ENCODE measurements around the gene ZFYVE9. TPM values are rescaled to one million over a fixed set of nuclear protein-coding genes. Genes with fewer than 3 reads are reported as not detected.

ZFYVE9 gene
- polyA plus RNA-seq, 1 donor from 2014 or later: 18.1 TPM

- Histone ChIP-seq H2AFZ (ENCODE audit: low read depth, low read length) (no peak overlapping the region), H3K9me2 (ENCODE audit: insufficient read depth, low read length) (no peaks in the 10 kb centered on the region), H3K36me3 (ENCODE audit: insufficient read depth, low read length) (no peaks in the 10 kb centered on the region), H3K79me2 (replicated peaks; ENCODE audit: insufficient read depth, low read length) (no peaks in the 10 kb centered on the region), H3K4me3 (ENCODE audit: low read length) (no peak overlapping the region), H3K27ac (ENCODE audit: low read length) (no peak overlapping the region), H3K9me3 (ENCODE audit: low read length) (no peaks in the 10 kb centered on the region), H3F3A (ENCODE audit: insufficient read depth, low read length, poor library complexity, severe bottlenecking) (no peaks in the 10 kb centered on the region), H3K4me2 (ENCODE audit: low read length) (no peak overlapping the region), H4K20me1 (ENCODE audit: insufficient read depth) (no peaks in the 10 kb centered on the region), H3K9ac (ENCODE audit: low read length) (no peak overlapping the region), H3K27me3 (ENCODE audit: insufficient read depth, low read depth, low read length) (no peaks in the 10 kb centered on the region)
- TF ChIP-seq CTCF (IDR thresholded peaks at IDR 0.05; ENCODE audit: poor library complexity, severe bottlenecking) (no peak), SMC3 (conservative IDR thresholded peaks at IDR 0.05; ENCODE audit: poor library complexity) (no peak), EZH2 (IDR thresholded peaks at IDR 0.05; ENCODE audit: borderline replicate concordance, insufficient read depth, low read length, poor library complexity, severe bottlenecking) (no peak), TAF1 (IDR thresholded peaks at IDR 0.05; ENCODE audit: low read depth) (no peak), EP300 (conservative IDR thresholded peaks at IDR 0.05; ENCODE audit: poor library complexity, severe bottlenecking) (no peak), MXI1 (conservative IDR thresholded peaks at IDR 0.05; ENCODE audit: poor library complexity, severe bottlenecking) (no peak), REST (IDR thresholded peaks at IDR 0.05; ENCODE audit: borderline replicate concordance) (no peak), POLR2AphosphoS5 (IDR thresholded peaks at IDR 0.05) (no peak), RAD21 (conservative IDR thresholded peaks at IDR 0.05) (no peak)
Observed at GRCh38 chr1:52182874-52183400, 41.0 kb downstream of the ZFYVE9 start.

- H3K9ac ChIP-seq (ENCODE audit: low read length): no peak overlapping the region
- no peaks in the 10 kb centered on the region for H3K9me2 ChIP-seq (ENCODE audit: insufficient read depth, low read length)
- TF ChIP-seq TAF1 (IDR thresholded peaks at IDR 0.05; ENCODE audit: low read depth) (no peak), CTCF (IDR thresholded peaks at IDR 0.05; ENCODE audit: poor library complexity, severe bottlenecking) (no peak), RAD21 (conservative IDR thresholded peaks at IDR 0.05) (no peak), EZH2 (IDR thresholded peaks at IDR 0.05; ENCODE audit: borderline replicate concordance, insufficient read depth, low read length, poor library complexity, severe bottlenecking) (no peak)
- H3K79me2 ChIP-seq (replicated peaks; ENCODE audit: insufficient read depth, low read length): no peaks in the 10 kb centered on the region
- no peak overlapping the region for H2AFZ ChIP-seq (ENCODE audit: low read depth, low read length)
- H3K36me3 ChIP-seq (ENCODE audit: insufficient read depth, low read length): no peaks in the 10 kb centered on the region
- no peak overlapping the region for H3K4me2 ChIP-seq (ENCODE audit: low read length)
- no peaks in the 10 kb centered on the region for H3F3A ChIP-seq (ENCODE audit: insufficient read depth, low read length, poor library complexity, severe bottlenecking)
- H3K9me3 ChIP-seq (ENCODE audit: low read length): no peaks in the 10 kb centered on the region
- H4K20me1 ChIP-seq (ENCODE audit: insufficient read depth): no peaks in the 10 kb centered on the region
- H3K4me3 ChIP-seq (ENCODE audit: low read length): no peak overlapping the region
- H3K27me3 ChIP-seq (ENCODE audit: insufficient read depth, low read depth, low read length): no peaks in the 10 kb centered on the region
- H3K27ac ChIP-seq (ENCODE audit: low read length): no peak overlapping the region
Observed at GRCh38 chr1:52186449-52186848, 44.6 kb downstream of the ZFYVE9 start.
